WI38 (cell line): ENCODE measurements around the gene CNTFR.

ENCODE experiments used
- H3K4me3 ChIP-seq: 2 replicates; pipeline ENCODE4 v1.5.1; 2011; ENCODE audit warnings: low read depth, mild to moderate bottlenecking, control low read depth, low read length
- CTCF ChIP-seq: IDR thresholded peaks from 2 replicates; pipeline ENCODE4 v1.5.1; 2012; ENCODE audit warnings: low read depth, mild to moderate bottlenecking, control low read depth, low read length

Gene CNTFR

GRCh38 chr9:34584970-34585369 lies 4.6 kb downstream of the CNTFR start:
- TF ChIP-seq CTCF: no peak

DNA sequence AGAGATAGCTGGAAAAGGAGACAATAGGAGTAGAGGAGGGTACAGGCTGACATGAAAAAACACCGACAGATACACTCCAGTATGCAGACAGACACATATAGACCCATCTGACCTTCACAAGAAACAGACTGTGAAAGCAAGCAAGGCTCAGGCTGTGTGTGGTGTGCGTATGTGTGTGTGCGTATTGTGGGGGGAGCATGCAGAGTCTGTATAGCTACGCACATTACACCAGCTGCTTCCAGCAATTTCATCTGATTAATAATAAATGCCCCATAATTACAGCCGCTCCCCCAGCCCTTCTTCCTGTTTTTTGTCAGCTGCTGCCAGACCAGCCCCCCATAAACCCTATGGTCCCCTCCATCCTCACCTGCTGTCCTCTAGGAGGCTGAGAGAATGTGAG lies 6.7 kb downstream of the CNTFR start:
- no peak for TF ChIP-seq CTCF
- H3K4me3 ChIP-seq: no peak overlapping the region

More at GRCh38 chr9:34584970-34585369, 4.6 kb downstream of the CNTFR start:
- no peak overlapping the region for H3K4me3 ChIP-seq

DNA sequence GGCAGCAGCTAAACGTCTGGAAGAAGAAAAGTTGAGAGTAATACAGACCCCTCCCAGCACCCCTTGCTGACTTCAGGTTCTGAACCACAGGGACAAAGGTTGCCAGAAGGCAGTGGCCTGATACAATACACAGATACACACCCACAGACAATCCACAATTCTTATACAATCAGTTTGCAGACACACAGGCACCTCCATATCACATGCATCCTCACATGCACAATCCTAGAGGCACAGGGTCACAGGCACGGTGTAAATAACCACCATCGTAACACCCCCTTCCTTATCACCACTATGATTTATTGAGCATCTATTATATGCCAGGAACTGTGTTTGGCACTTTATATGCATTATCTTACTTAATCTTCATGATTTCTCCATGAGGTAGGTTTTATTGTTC lies 8.2 kb downstream of the CNTFR start:
- H3K4me3 ChIP-seq: no peak overlapping the region
- TF ChIP-seq CTCF: no peak

DNA sequence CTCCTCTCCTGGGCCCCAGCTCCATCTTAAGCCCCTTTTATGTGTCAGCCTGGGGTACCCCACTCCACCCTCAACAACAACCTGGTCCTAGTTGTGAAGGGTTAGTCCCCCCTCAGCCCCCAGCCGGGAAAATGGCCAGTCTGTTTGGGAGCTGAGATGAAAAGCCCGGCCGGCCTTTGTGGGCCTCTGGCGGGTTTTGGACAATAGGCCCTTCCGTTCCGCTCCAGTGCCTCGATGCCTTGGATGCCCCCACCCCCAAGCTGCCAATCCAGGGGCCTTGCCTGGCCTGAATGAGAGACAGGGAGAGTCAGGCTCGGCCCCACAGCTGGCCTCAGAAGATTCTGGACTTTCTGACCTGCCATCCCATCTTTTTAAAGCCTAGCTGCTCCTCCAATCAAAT lies 9.2 kb downstream of the CNTFR start:
- no peak overlapping the region for H3K4me3 ChIP-seq
- no peak for TF ChIP-seq CTCF

DNA sequence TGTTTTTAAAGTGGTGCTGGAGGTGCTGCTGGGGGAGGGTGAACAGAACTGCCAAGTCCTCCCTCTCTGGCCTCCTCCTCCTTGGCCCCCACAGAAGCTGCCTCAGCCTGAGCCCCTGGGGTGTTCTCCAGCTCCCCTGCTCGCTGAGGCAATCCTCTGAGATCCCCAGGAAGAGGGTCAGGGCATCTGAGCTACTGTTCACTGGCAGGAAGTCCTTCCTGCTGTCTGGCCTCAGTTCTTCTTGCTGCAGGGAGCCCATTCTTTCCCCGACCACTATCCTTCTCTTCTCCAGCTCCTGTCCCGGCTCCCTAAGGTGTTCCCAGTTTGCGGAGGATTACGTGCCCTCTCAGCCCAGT lies 9.7 kb downstream of the CNTFR start:
- no peak for TF ChIP-seq CTCF
- H3K4me3 ChIP-seq: no peak overlapping the region

DNA sequence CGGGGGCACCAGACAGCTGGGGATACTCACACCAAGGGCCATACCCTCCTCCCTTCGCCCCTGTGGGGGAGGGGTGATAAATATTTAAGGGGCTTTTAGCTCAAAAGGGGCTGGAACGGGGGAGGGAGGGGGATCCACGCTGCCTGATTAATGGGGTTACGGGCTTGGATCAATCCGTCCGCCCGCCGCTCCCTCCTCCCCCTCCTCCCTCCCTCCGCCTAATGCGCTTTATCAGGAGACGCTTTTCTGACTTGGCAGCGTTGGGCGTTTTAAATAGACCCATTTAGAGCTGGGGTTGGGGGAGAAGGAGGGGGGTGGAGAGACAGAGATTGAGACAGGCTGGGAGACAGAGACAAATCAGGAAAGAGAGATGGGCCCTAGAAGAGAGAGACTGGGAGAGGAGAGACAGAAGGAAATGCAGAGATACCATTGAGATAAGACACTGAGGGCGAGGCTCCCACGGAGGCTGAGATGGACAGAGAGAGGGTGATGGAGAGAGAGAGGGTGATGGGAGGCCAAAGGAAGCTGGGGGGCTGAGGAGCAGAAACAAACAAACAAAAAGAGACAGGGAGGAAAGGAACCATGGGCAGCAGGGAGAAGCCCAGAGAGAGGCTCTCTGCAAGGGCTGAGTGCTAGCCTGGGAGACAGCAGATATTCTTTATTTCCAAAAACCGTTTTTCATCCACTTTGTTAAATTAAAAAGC lies 10.3 kb downstream of the CNTFR start:
- no peak overlapping the region for H3K4me3 ChIP-seq
- no peak for TF ChIP-seq CTCF

- no peak overlapping the region for H3K4me3 ChIP-seq
These were observed 11.1 kb downstream of the CNTFR start for GRCh38 chr9:34578241-34579103.

More at GRCh38 chr9:34578241-34579103, 11.1 kb downstream of the CNTFR start:
- no peak for TF ChIP-seq CTCF
